ENCODE results near the gene SPOCK1.
"Not testable (repeated sequence)": the region's sequence is repeated elsewhere in the genome, so short reads cannot be mapped to it uniquely, and the experiment has no call there.

SPOCK1 gene

GRCh38 chr5:137259115-137259514, 240.0 kb downstream of the SPOCK1 start:
- DNase-seq: not testable (repeated sequence)

GRCh38 chr5:137254119-137255090, 244.7 kb downstream of the SPOCK1 start:
- no peak for DNase-seq

- no peak for DNase-seq
These were observed 246.6 kb downstream of the SPOCK1 start for GRCh38 chr5:137252512-137252911.

DNA sequence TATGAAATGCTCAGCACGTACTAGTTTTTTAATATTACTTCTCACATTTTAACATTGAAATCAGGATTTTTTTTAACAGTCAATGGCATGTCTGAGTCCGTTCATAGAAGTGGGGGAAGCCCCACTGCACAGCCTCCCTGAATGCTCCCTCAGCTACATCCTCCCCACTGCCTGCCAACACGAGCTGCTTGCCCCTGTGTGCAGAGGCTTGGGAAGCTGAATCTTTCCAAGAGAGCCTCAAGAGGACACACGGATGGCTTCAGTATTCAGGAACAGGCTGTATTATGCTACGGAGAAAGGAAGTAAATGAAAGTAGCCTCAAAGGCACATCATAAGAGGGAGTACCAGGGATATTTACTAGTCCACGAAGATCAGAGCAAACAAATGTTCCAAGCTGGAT, 248.7 kb downstream of the SPOCK1 start:
- no peak for DNase-seq

- DNase-seq: no peak
These were observed 250.6 kb downstream of the SPOCK1 start for GRCh38 chr5:137248527-137248926.

- no peak for DNase-seq
These were observed 253.7 kb downstream of the SPOCK1 start for GRCh38 chr5:137245438-137245837.

GRCh38 chr5:137240285-137240684, 258.8 kb downstream of the SPOCK1 start:
- DNase-seq: no peak

- DNase-seq: no peak
These were observed 262.1 kb downstream of the SPOCK1 start for GRCh38 chr5:137236849-137237507.

- DNase-seq: no peak
These were observed 262.9 kb downstream of the SPOCK1 start for GRCh38 chr5:137236252-137236651.

DNA sequence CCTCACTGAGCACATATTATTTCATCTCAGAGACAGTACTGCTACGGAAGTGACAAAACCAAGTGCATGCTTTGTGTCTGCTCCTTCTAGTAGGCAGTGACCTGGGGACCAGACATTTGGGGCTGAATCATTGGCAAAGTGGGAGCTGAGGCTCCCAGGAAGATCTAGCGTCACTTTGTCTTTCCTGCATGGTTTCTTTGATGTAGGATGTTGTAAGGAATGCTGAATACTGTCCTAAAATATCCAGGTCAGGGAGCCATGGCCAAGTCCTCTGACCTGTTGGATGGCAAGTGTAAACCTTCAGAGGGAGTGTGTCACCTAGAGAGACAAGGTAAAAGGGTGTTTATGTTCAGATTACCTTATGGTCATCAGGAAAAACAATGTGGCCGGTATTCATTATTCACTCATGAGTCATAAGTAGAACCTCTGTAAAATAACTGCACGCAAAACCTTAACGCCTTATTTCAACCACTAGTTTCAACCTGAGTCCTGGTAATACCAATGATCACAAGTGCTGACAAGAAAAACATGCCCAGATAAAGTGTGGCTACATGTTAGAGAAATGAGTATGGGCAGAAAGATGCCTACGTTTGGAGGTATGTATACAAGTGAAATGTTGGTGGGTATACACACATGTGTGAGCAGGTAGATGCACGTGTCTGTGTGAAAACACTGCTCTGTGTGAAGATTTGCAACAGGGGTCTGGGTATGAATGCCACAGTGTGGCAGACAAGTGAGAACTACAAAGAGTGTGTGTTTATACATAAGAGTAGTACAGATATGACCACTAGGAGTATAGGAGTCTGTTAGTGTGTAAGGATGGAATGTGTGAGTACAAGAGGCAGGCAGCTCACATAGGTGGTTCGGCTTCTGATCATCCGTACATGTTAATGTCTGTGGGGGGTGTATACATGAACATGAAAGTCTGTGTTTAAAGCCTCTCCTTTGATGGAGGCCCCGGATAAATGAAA, 263.9 kb downstream of the SPOCK1 start:
- no peak for DNase-seq

- DNase-seq: no peak
These were observed 265.4 kb downstream of the SPOCK1 start for GRCh38 chr5:137233726-137234125.

GRCh38 chr5:137233304-137233703, 265.8 kb downstream of the SPOCK1 start:
- not testable (repeated sequence) for DNase-seq

GRCh38 chr5:137231540-137231939, 267.6 kb downstream of the SPOCK1 start:
- DNase-seq: no peak

DNA sequence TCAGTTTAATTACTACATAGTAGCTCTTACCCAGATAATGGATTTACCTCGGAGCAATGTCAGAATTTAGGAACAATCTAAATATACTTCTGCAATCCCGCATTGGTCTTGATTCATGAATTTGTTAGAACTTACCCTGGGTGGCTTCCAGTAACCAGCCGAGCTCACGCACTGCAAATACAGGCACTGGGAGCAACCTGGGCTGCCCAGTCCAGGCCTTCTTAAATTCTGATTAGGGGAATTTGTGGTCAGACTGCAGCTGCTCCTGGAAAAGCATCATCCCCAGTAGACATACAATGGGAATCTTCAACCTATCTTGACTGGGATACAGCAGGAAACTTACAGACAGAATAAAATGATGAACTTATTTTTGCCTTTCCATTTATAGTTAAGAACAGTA, 270.3 kb downstream of the SPOCK1 start:
- DNase-seq: no peak

DNA sequence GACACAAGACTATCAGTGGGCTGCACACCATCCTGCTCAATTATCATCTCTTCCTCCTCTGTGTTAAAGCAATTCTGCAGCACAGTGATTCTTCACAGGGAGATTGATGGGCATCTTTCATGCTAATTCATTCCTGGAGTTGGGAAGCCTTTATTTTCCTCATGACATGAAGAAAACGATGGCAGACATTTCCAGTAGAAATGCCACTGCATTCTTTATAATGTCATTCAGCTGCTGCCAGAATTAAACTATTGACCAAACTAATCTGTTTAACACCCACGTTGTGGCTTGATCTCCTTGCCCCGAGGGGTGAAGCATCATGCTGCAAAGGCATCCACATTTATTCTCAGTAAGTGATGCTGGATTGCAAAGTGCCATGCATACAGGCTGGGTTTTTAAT, 273.0 kb downstream of the SPOCK1 start:
- no peak for DNase-seq

- no peak for DNase-seq
These were observed 275.5 kb downstream of the SPOCK1 start for GRCh38 chr5:137223324-137224295.

DNA sequence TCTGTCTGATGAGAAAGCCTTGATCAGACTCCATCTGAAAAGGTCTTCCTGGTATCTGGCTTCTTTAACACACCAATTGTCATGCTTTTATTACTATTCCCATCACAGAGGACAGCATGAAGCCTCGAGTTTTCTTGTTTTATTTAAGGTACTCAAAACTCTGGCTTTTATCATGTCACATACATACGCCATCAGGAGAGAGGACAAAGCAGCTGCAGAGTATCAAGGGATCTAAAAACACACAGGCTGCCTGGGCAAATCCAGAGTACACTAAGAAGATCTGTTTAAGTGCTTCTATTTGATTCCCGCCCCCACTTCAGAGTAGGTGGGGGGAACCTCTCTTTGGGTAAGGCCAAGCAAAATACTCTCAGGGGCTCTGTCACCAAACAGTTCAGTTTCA, 277.2 kb downstream of the SPOCK1 start:
- DNase-seq: no peak

- DNase-seq: no peak
These were observed 278.6 kb downstream of the SPOCK1 start for GRCh38 chr5:137220523-137220927.

GRCh38 chr5:137218896-137219295, 280.2 kb downstream of the SPOCK1 start:
- no peak for DNase-seq

GRCh38 chr5:137218471-137218870, 280.7 kb downstream of the SPOCK1 start:
- no peak for DNase-seq

GRCh38 chr5:137217599-137218200, 281.4 kb downstream of the SPOCK1 start:
- DNase-seq: no peak

All from CD4-positive, alpha-beta T cell treated with Interleukin-6 for 4 hours (primary cell).